Ascending aorta (tissue), 2 donors: Measurements from ENCODE around the gene DMPK. TPM values are rescaled to one million over a fixed set of nuclear protein-coding genes. Genes with fewer than 3 reads are reported as not detected.

Experiments
- DNase-seq, 2 donors: peaks; one replicate each; pipeline ENCODE4 v3.0.0-alpha.2; 2019; ENCODE audit warnings: low spot score in 2 of 2
- H3K27ac ChIP-seq, 2 donors: fragments of 200-600 bp; sonication (generic); one replicate each; pipeline ENCODE4 v1.5.1; 2016 to 2017; ENCODE audit warnings: mild to moderate bottlenecking in 1 of 2
- H3K27me3 ChIP-seq: fragments of 200-600 bp; sonication (generic); one replicate; pipeline ENCODE4 v1.5.1; 2017
- H3K36me3 ChIP-seq, 2 donors: fragments of 200-600 bp; sonication (generic); one replicate each; pipeline ENCODE4 v1.5.1; 2016
- H3K4me1 ChIP-seq, 2 donors: fragments of 200-600 bp; sonication (generic); one replicate each; pipeline ENCODE4 v1.5.1; 2016 to 2017; ENCODE audit warnings: mild to moderate bottlenecking in 1 of 2
- H3K4me3 ChIP-seq, 2 donors: fragments of 200-600 bp; sonication (generic); one replicate each; pipeline ENCODE4 v1.5.1; 2016 to 2017; ENCODE audit warnings: mild to moderate bottlenecking in 1 of 2
- H3K9me3 ChIP-seq, 2 donors: fragments of 200-600 bp; sonication (generic); one replicate each; pipeline ENCODE4 v1.5.1; 2016
- intact Hi-C: fragments of 100-400 bp; cut with DNase I; formaldehyde crosslinking; loops from one replicate; pipeline ENCODE4 v1.15.1; 2023
- total RNA-seq: library from RNA; depleted of rRNA; stranded (reverse); fragments of >200 nt; gene quantifications from one replicate; pipeline ENCODE4 v1.1.0, GENCODE V29; 2016
- TF ChIP-seq, protein P1 (sequence below), 3 experiments: fragments of 200-600 bp in 2 of 3; fragments of 450-650 bp in 1 of 3; sonication (generic) in 2 of 3; IDR thresholded peaks; one replicate each; pipeline ENCODE4 v1.5.1; 2016 to 2019; ENCODE audit warnings: antibody characterized with exemption in 3 of 3, mild to moderate bottlenecking in 1 of 3, moderate library complexity in 1 of 3

DMPK gene
- total RNA-seq, 1 donor from 2014 or later, result 76.8 TPM

DNA sequence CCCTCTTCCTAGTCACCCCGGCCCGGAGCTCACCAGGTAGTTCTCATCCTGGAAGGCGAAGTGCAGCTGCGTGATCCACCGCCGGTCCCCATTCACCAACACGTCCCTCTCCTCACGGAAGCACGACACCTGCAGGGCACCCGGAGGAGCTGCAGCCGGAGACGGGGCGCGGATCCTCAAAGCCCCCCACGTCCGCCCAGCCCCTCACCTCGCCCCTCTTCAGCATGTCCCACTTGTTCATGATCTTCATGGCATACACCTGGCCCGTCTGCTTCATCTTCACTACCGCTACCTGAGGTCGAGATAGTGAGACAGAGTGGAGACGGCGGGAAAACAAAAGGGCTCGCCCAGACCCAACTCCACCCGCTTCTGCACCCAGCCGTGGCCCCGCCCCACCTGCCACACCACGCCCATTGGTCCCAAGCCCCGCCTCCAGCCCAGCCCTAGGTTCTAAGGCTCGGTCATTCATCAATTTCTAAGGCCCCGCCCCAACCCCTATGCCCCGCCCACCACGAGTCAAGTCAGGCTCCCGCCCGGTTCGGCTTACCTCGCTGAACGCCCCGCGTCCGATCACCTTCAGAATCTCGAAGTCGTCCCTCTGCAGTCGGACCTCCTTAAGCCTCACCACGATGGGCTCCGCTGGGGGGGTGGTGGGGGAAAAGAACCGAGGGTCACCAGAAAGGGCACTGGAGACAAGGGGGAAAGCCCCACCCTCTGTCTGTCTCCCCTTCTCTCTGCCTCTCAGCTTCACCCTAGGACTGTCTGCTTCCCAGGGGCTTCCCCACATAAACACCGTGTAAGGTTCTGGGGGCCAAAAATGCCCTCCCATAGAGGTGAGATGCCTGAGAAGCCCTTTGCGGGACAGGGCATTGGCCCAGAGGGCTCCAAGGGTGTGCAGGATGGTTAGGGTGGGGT lies 2.8 kb downstream of the DMPK start:
- intact Hi-C loops, result loop anchor here (1.0 kb wide), 1 partner anchor 9 kb away; no protein-coding TSS in a partner anchor
- Histone ChIP-seq H3K4me3 (peak overlapping the region; percentile 71 to 94), H3K27me3 (no peaks in the 10 kb centered on the region), H3K4me1 (peaks cover 11 to 31% of the 10 kb centered on the region in 2 donors), H3K27ac (peak overlapping the region; percentile 93 to 94), H3K36me3 (peaks cover 34 to 39% of the 10 kb centered on the region in 2 donors), H3K9me3 (no peaks in the 10 kb centered on the region)
- TF ChIP-seq, protein P1, sequence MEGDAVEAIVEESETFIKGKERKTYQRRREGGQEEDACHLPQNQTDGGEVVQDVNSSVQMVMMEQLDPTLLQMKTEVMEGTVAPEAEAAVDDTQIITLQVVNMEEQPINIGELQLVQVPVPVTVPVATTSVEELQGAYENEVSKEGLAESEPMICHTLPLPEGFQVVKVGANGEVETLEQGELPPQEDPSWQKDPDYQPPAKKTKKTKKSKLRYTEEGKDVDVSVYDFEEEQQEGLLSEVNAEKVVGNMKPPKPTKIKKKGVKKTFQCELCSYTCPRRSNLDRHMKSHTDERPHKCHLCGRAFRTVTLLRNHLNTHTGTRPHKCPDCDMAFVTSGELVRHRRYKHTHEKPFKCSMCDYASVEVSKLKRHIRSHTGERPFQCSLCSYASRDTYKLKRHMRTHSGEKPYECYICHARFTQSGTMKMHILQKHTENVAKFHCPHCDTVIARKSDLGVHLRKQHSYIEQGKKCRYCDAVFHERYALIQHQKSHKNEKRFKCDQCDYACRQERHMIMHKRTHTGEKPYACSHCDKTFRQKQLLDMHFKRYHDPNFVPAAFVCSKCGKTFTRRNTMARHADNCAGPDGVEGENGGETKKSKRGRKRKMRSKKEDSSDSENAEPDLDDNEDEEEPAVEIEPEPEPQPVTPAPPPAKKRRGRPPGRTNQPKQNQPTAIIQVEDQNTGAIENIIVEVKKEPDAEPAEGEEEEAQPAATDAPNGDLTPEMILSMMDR (IDR thresholded peaks at IDR 0.05), result peak; percentile 17 to 51 (median 42)
- DNase-seq, result peak in 1 of 2 donors; percentile 89

DNA sequence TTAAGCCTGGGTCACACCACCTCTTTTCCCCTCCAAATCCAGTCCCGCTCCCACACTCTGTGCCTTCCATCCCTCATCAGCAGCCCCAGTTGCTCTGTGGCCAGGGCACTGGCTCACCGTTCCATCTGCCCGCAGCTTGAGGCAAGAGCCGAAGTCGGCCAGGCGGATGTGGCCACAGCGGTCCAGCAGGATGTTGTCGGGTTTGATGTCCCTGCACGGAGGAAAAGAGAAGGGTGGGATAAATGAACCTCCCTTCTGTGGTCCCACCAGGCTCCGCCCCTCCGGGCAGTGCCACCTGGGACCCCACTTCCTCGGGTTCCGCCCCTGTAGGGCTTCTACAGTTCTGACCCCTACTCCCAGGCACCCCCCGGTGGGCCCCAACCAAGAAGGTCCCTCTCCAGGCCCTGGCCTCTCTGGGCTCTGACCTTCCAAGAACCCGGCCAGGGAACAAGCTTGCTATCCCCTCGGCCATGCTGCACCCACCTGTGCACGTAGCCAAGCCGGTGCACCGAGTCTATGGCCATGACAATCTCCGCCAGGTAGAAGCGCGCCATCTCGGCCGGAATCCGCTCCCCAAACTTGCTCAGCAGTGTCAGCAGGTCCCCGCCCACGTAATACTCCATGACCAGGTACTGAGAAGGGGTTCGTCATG lies 4.2 kb downstream of the DMPK start:
- intact Hi-C loops, result no loop called here
- peak overlapping the region in 1 of 2 donors; percentile 16 for H3K27ac ChIP-seq
- H3K27me3 ChIP-seq, result no peaks in the 10 kb centered on the region
- peaks cover 4 to 17% of the 10 kb centered on the region in 2 donors for H3K4me1 ChIP-seq
- H3K4me3 ChIP-seq, result no peak overlapping the region
- no peaks in the 10 kb centered on the region for H3K9me3 ChIP-seq
- peaks cover 39 to 42% of the 10 kb centered on the region in 2 donors for H3K36me3 ChIP-seq
- TF ChIP-seq, protein P1 (IDR thresholded peaks at IDR 0.05), result no peak
- no peak for DNase-seq

DNA sequence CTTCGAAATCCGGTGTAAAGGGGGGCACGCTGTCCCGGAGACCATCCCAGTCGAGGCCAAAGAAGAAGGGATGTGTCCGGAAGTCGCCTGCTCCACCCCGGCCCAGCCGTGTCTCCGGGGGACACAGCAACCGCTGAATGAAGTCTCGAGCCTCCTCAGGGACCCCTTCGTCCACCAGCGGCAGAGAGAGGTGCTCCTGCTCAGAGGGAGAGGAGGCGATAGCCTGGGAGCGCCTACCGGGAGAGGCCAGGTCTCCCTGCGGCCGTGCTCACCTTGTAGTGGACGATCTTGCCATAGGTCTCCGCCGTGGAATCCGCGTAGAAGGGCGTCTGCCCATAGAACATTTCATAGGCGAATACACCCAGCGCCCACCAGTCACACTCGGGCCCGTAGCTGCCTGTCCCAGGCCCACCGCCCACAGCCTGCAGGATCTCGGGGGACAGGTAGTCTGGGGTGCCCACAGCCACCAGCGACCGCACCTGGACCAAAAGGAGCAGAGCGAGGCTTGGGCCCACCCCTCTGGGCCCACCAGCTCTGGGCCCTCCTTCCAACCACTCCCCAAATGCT lies 4.8 kb downstream of the DMPK start:
- no peak overlapping the region for H3K4me3 ChIP-seq
- TF ChIP-seq, protein P1 (IDR thresholded peaks at IDR 0.05), result no peak
- no peak overlapping the region for H3K27ac ChIP-seq
- no peaks in the 10 kb centered on the region for H3K27me3 ChIP-seq
- no peak for DNase-seq
- intact Hi-C loops, result no loop called here
- peaks cover 45 to 48% of the 10 kb centered on the region in 2 donors for H3K36me3 ChIP-seq
- H3K9me3 ChIP-seq, result no peaks in the 10 kb centered on the region
- peaks cover 4 to 16% of the 10 kb centered on the region in 2 donors for H3K4me1 ChIP-seq

DNA sequence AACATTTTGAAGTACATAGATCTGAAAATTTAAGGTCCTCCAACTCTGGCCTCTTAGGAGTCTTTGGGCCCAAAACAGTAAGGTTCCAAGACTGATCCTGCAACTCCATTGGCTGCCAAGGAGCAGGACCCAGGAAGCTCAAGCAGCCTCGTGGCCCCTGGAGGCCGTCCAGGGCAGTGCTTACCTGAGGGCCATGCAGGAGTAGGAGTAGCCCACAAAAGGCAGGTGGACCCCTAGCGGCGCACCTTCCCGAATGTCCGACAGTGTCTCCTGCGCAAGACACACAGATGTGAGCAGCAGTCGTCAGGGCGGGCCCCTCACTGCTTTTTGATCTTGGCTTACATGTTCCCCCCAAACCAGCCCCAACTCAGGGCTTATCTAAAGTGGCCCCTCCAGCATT lies 7.5 kb downstream of the DMPK start:
- peaks cover 45 to 56% of the 10 kb centered on the region in 2 donors for H3K36me3 ChIP-seq
- H3K27ac ChIP-seq, result no peak overlapping the region

DNA sequence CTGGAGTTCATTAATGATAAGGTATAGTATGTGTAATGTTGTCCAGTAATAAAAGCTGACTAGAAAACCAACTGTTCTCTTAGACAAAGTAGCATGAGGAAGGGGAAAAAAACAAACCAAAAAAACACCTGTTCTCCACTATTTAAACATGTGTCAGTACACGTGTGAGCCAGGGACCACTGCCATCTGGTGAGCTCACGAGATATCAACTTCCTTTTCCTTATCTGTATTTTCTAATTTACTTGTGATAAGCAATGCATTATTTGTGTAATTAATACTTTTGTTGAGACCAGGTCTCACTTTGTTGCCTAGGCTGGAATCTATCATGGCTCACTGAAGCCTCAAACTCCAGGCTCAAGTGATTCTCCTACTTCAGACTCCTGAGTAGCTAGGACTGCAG lies 8.9 kb downstream of the DMPK start:
- H3K36me3 ChIP-seq, result peaks cover 37 to 47% of the 10 kb centered on the region in 2 donors
- H3K9me3 ChIP-seq, result no peaks in the 10 kb centered on the region
- H3K27ac ChIP-seq, result no peak overlapping the region
- H3K27me3 ChIP-seq, result no peaks in the 10 kb centered on the region
- no peak overlapping the region for H3K4me3 ChIP-seq
- intact Hi-C loops, result no loop called here
- TF ChIP-seq, protein P1 (IDR thresholded peaks at IDR 0.05), result no peak
- H3K4me1 ChIP-seq, result peaks cover 4 to 11% of the 10 kb centered on the region in 2 donors
- no peak for DNase-seq

More for the DNA sequence above, 7.5 kb downstream of the DMPK start:
- TF ChIP-seq, protein P1 (IDR thresholded peaks at IDR 0.05), result no peak
- Histone ChIP-seq H3K9me3 (no peaks in the 10 kb centered on the region), H3K4me3 (no peak overlapping the region), H3K27me3 (no peaks in the 10 kb centered on the region), H3K4me1 (peaks cover 4 to 18% of the 10 kb centered on the region in 2 donors)
- intact Hi-C loops, result no loop called here
- no peak for DNase-seq
